Keratinocyte (primary cell): ENCODE measurements around the gene CCDC137. TPM values are rescaled to one million over a fixed set of nuclear protein-coding genes. Genes with fewer than 3 reads are reported as not detected.

ENCODE experiments used
- DNase-seq: peaks from one replicate; pipeline ENCODE4 v3.0.0-alpha.2; 2011; ENCODE audit warnings: low read depth, missing footprints, low spot score
- FAIRE-seq: peaks from 2 replicates; lab custom pipeline; 2011; peaks lifted over from hg19 to GRCh38; lab: Jason Lieb, UNC
- H2AFZ ChIP-seq: 2 replicates; pipeline ENCODE4 v1.6.0; 2012; ENCODE audit warnings: low read length, control low read depth, inconsistent platforms; ENCODE audit not compliant: control insufficient read depth
- H3K27ac ChIP-seq: 2 replicates; pipeline ENCODE4 v1.5.1; 2011; ENCODE audit warnings: low read length; ENCODE audit not compliant: control insufficient read depth, insufficient read depth
- H3K27me3 ChIP-seq: 3 replicates; pipeline ENCODE4 v1.6.0; 2011; ENCODE audit warnings: low read length; ENCODE audit not compliant: control insufficient read depth, insufficient read depth; ENCODE audit errors: extremely low read depth
- H3K36me3 ChIP-seq, 2 experiments: 2 replicates in 1 of 2; 3 replicates in 1 of 2; pipeline ENCODE4 v1.5.1; 2011; ENCODE audit warnings: low read length in 2 of 2, mild to moderate bottlenecking in 1 of 2; ENCODE audit not compliant: control insufficient read depth in 2 of 2, insufficient read depth in 2 of 2; ENCODE audit errors: extremely low read depth in 1 of 2
- H3K4me1 ChIP-seq: 3 replicates; pipeline ENCODE4 v1.5.1; 2011; ENCODE audit warnings: low read length; ENCODE audit not compliant: control insufficient read depth, insufficient read depth; ENCODE audit errors: extremely low read depth
- H3K4me2 ChIP-seq: 3 replicates; pipeline ENCODE4 v1.6.0; 2011; ENCODE audit warnings: low read depth, low read length; ENCODE audit not compliant: control insufficient read depth, insufficient read depth; ENCODE audit errors: extremely low read depth
- H3K4me3 ChIP-seq, 3 experiments: fragments of 200-600 bp in 1 of 3; sonication (generic) in 1 of 3; 2 replicates in 2 of 3; 3 replicates in 1 of 3; pipeline ENCODE4 v1.5.1; 2011 to 2016; ENCODE audit warnings: low read length in 3 of 3, mild to moderate bottlenecking in 3 of 3, control low read depth in 2 of 3, inconsistent platforms in 1 of 3, low read depth in 1 of 3, mixed read lengths in 1 of 3, mixed run types in 1 of 3, moderate library complexity in 1 of 3; ENCODE audit not compliant: control insufficient read depth in 2 of 3, insufficient read depth in 2 of 3; ENCODE audit errors: extremely low read depth in 1 of 3
- H3K79me2 ChIP-seq: 2 replicates; pipeline ENCODE4 v1.6.0; 2012; ENCODE audit warnings: low read length; ENCODE audit not compliant: control insufficient read depth, insufficient read depth
- H3K9ac ChIP-seq: 3 replicates; pipeline ENCODE4 v1.6.0; 2011; ENCODE audit warnings: low read length; ENCODE audit not compliant: control insufficient read depth, insufficient read depth; ENCODE audit errors: extremely low read depth
- H3K9me1 ChIP-seq: 3 replicates; pipeline ENCODE4 v1.6.0; 2011; ENCODE audit warnings: low read length; ENCODE audit not compliant: control insufficient read depth, insufficient read depth; ENCODE audit errors: extremely low read depth
- H3K9me3 ChIP-seq: 2 replicates; pipeline ENCODE4 v1.5.1; 2012; ENCODE audit warnings: low read depth, low read length; ENCODE audit not compliant: control insufficient read depth
- H4K20me1 ChIP-seq: 3 replicates; pipeline ENCODE4 v1.6.0; 2011; ENCODE audit warnings: low read length; ENCODE audit not compliant: control insufficient read depth, insufficient read depth; ENCODE audit errors: extremely low read depth
- EZH2 ChIP-seq: IDR thresholded peaks from one replicate; pipeline ENCODE4 v1.6.1; 2012; ENCODE audit warnings: inconsistent platforms, mild to moderate bottlenecking, low read length, moderate library complexity
- dilution Hi-C: fragments of 300-500 bp; cut with MboI; formaldehyde crosslinking; loops from one replicate; pipeline ENCODE4 v1.7.0; 2020; ENCODE audit warnings: low sequenced_read_pairs; ENCODE audit not compliant: extremely low pct_ligation_motif_present
- polyA plus RNA-seq, 5 experiments: library from polyadenylated mRNA; depleted of rRNA in 3 of 5; stranded (reverse) in 3 of 5; stranded (forward) in 1 of 5; unstranded in 1 of 5; fragments of >200 nt; gene quantifications; 1 replicate in 1 of 5; 2 replicates in 3 of 5; 3 replicates in 1 of 5; pipeline versions ENCODE4 v1.2.1 to v1.2.3, GENCODE V29; 2011 to 2012; ENCODE audit warnings: missing spikeins in 2 of 5, low read depth in 1 of 5, low replicate concordance in 1 of 5
- TF ChIP-seq, protein P1 (sequence below), 3 experiments: IDR thresholded peaks in 1 of 3; conservative IDR thresholded peaks in 1 of 3; optimal IDR thresholded peaks in 1 of 3; 2 replicates in 2 of 3; 3 replicates in 1 of 3; pipeline versions ENCODE3 to v1.5.1; 2011; ENCODE audit warnings: low read length in 3 of 3, mild to moderate bottlenecking in 3 of 3, moderate library complexity in 2 of 3, control low read depth in 1 of 3, inconsistent platforms in 1 of 3; ENCODE audit not compliant: insufficient read depth in 2 of 3; ENCODE audit errors: extremely low read depth in 1 of 3

Gene CCDC137
- polyA plus RNA-seq, 1 donor (not counting 4 experiments of a cell fraction or from before 2014, with no cell fraction given): 15.4 TPM

GRCh38 chr17:81644976-81645952 lies 21.3 kb upstream of the CCDC137 start:
- TF ChIP-seq, protein P1, sequence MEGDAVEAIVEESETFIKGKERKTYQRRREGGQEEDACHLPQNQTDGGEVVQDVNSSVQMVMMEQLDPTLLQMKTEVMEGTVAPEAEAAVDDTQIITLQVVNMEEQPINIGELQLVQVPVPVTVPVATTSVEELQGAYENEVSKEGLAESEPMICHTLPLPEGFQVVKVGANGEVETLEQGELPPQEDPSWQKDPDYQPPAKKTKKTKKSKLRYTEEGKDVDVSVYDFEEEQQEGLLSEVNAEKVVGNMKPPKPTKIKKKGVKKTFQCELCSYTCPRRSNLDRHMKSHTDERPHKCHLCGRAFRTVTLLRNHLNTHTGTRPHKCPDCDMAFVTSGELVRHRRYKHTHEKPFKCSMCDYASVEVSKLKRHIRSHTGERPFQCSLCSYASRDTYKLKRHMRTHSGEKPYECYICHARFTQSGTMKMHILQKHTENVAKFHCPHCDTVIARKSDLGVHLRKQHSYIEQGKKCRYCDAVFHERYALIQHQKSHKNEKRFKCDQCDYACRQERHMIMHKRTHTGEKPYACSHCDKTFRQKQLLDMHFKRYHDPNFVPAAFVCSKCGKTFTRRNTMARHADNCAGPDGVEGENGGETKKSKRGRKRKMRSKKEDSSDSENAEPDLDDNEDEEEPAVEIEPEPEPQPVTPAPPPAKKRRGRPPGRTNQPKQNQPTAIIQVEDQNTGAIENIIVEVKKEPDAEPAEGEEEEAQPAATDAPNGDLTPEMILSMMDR (optimal IDR thresholded peaks at IDR 0.05 in 1 of 3, IDR thresholded peaks at IDR 0.05 in 1 of 3, conservative IDR thresholded peaks at IDR 0.05 in 1 of 3; ENCODE audit: extremely low read depth in 1 of 3, insufficient read depth in 2 of 3, low read length in 3 of 3): no peak
- no peak for TF ChIP-seq EZH2
- Histone ChIP-seq H4K20me1 (peaks cover 4% of the 10 kb centered on the region), H3K4me1 (peaks cover 12% of the 10 kb centered on the region), H3K27me3 (peaks cover 25% of the 10 kb centered on the region), H3K9me3 (no peaks in the 10 kb centered on the region), H3K27ac (no peak overlapping the region), H3K9ac (no peak overlapping the region), H3K4me2 (no peak overlapping the region), H3K9me1 (no peaks in the 10 kb centered on the region), H3K36me3 (peaks cover 0 to 3% of the 10 kb centered on the region in 2 experiments), H3K79me2 (no peaks in the 10 kb centered on the region), H3K4me3 (no peak overlapping the region), H2AFZ (no peak overlapping the region)
- dilution Hi-C loops: no loop called here
- DNase-seq: no peak
- no peak for FAIRE-seq

GRCh38 chr17:81646869-81647600 lies 19.5 kb upstream of the CCDC137 start:
- dilution Hi-C loops: no loop called here

More at GRCh38 chr17:81646869-81647600, 19.5 kb upstream of the CCDC137 start:
- DNase-seq (no peak), FAIRE-seq (no peak)
- Histone ChIP-seq H3K79me2 (no peaks in the 10 kb centered on the region), H3K4me2 (no peak overlapping the region), H3K36me3 (peaks cover 0 to 3% of the 10 kb centered on the region in 2 experiments), H2AFZ (no peak overlapping the region), H3K9me3 (no peaks in the 10 kb centered on the region), H3K4me3 (no peak overlapping the region), H3K4me1 (peaks cover 7% of the 10 kb centered on the region), H4K20me1 (peaks cover 4% of the 10 kb centered on the region), H3K27ac (no peak overlapping the region), H3K27me3 (peaks cover 25% of the 10 kb centered on the region), H3K9ac (no peak overlapping the region), H3K9me1 (no peaks in the 10 kb centered on the region)
- TF ChIP-seq, protein P1 (optimal IDR thresholded peaks at IDR 0.05 in 1 of 3, IDR thresholded peaks at IDR 0.05 in 1 of 3, conservative IDR thresholded peaks at IDR 0.05 in 1 of 3; ENCODE audit: extremely low read depth in 1 of 3, insufficient read depth in 2 of 3, low read length in 3 of 3): no peak
- no peak for TF ChIP-seq EZH2
